Endometrium (tissue), 2 donors: ENCODE data around the gene LILRB1.
"Not testable (repeated sequence)": the region's sequence is repeated elsewhere in the genome, so short reads cannot be mapped to it uniquely, and the experiment has no call there.

ENCODE experiments used
- FAIRE-seq: peaks from 2 replicates; lab custom pipeline; 2012; peaks lifted over from hg19 to GRCh38; lab: Jason Lieb, UNC
- donor health status: control.
- donor health status: control.

Gene LILRB1

GRCh38 chr19:54630262-54630661 lies at the start of gene LILRB1:
LILRB1 (plus strand) TSS chr19:54630484; CDS start chr19:54631074, 590 bp downstream.
- not testable (repeated sequence) for FAIRE-seq

GRCh38 chr19:54586397-54586796 lies 43.9 kb upstream of the LILRB1 start:
- FAIRE-seq = no peak

GRCh38 chr19:54587026-54587425 lies 43.3 kb upstream of the LILRB1 start:
- no peak for FAIRE-seq

- not testable (repeated sequence) for FAIRE-seq
These were observed 36.8 kb upstream of the LILRB1 start, which contains the start of gene LILRA1 for GRCh38 chr19:54593445-54593844. LILRA1 (plus strand) TSS chr19:54593632; CDS start chr19:54594245, 613 bp downstream.

GRCh38 chr19:54593931-54594626 lies 36.2 kb upstream of the LILRB1 start:
- not testable (repeated sequence) for FAIRE-seq

GRCh38 chr19:54594737-54595136 lies 35.5 kb upstream of the LILRB1 start:
- FAIRE-seq = no peak

GRCh38 chr19:54595680-54596436 lies 34.4 kb upstream of the LILRB1 start:
- not testable (repeated sequence) for FAIRE-seq

GRCh38 chr19:54600212-54600611 lies 30.1 kb upstream of the LILRB1 start:
- FAIRE-seq = no peak

- no peak for FAIRE-seq
These were observed 24.1 kb upstream of the LILRB1 start for GRCh38 chr19:54606230-54606629.

- FAIRE-seq = no peak
These were observed 23.1 kb upstream of the LILRB1 start for GRCh38 chr19:54606891-54607784.

- no peak for FAIRE-seq
These were observed 22.5 kb upstream of the LILRB1 start for GRCh38 chr19:54607785-54608150.

GRCh38 chr19:54608205-54608604 lies 22.1 kb upstream of the LILRB1 start:
- FAIRE-seq = no peak

GRCh38 chr19:54608792-54609191 lies 21.5 kb upstream of the LILRB1 start:
- no peak for FAIRE-seq

GRCh38 chr19:54609356-54609791 lies 20.9 kb upstream of the LILRB1 start:
- no peak for FAIRE-seq

- no peak for FAIRE-seq
These were observed 17.9 kb upstream of the LILRB1 start for GRCh38 chr19:54612428-54612827.

GRCh38 chr19:54614726-54615125 lies 15.6 kb upstream of the LILRB1 start:
- FAIRE-seq = no peak

- no peak for FAIRE-seq
These were observed 14.2 kb upstream of the LILRB1 start for GRCh38 chr19:54616057-54616456.

GRCh38 chr19:54616821-54617560 lies 13.3 kb upstream of the LILRB1 start:
- no peak for FAIRE-seq

- no peak for FAIRE-seq
These were observed 9.8 kb upstream of the LILRB1 start for GRCh38 chr19:54620464-54620863.

- FAIRE-seq = no peak
These were observed 7.9 kb upstream of the LILRB1 start for GRCh38 chr19:54622431-54622830.

GRCh38 chr19:54624234-54624633 lies 6.0 kb upstream of the LILRB1 start:
- FAIRE-seq = not testable (repeated sequence)
